Measurements from ENCODE around the gene NFE2L3.

The NFE2L3 gene

GRCh38 chr7:26135076-26135475 is 16.9 kb upstream of the NFE2L3 start:
- H3K4me3 ChIP-seq (ENCODE audit: low read depth, low read length): no peak overlapping the region
- no peak for DNase-seq (ENCODE audit: low read depth)
- no peak for TF ChIP-seq CTCF (IDR thresholded peaks at IDR 0.05; ENCODE audit: insufficient read depth, low read depth, low read length, missing control alignments)

GRCh38 chr7:26135551-26135950 is 16.4 kb upstream of the NFE2L3 start:
- H3K4me3 ChIP-seq (ENCODE audit: low read depth, low read length): no peak overlapping the region
- DNase-seq (ENCODE audit: low read depth): no peak
- no peak for TF ChIP-seq CTCF (IDR thresholded peaks at IDR 0.05; ENCODE audit: insufficient read depth, low read depth, low read length, missing control alignments)

GRCh38 chr7:26136831-26137230 is 15.2 kb upstream of the NFE2L3 start:
- no peak for DNase-seq (ENCODE audit: low read depth)
- H3K4me3 ChIP-seq (ENCODE audit: low read depth, low read length): no peak overlapping the region
- TF ChIP-seq CTCF (IDR thresholded peaks at IDR 0.05; ENCODE audit: insufficient read depth, low read depth, low read length, missing control alignments): no peak

GRCh38 chr7:26140380-26140779 is 11.6 kb upstream of the NFE2L3 start:
- DNase-seq (ENCODE audit: low read depth): no peak
- H3K4me3 ChIP-seq (ENCODE audit: low read depth, low read length): no peak overlapping the region
- no peak for TF ChIP-seq CTCF (IDR thresholded peaks at IDR 0.05; ENCODE audit: insufficient read depth, low read depth, low read length, missing control alignments)

- TF ChIP-seq CTCF (IDR thresholded peaks at IDR 0.05; ENCODE audit: insufficient read depth, low read depth, low read length, missing control alignments): no peak
- no peak for DNase-seq (ENCODE audit: low read depth)
- no peak overlapping the region for H3K4me3 ChIP-seq (ENCODE audit: low read depth, low read length)
Observed at GRCh38 chr7:26141077-26141476, 10.9 kb upstream of the NFE2L3 start.

- no peak overlapping the region for H3K4me3 ChIP-seq (ENCODE audit: low read depth, low read length)
- TF ChIP-seq CTCF (IDR thresholded peaks at IDR 0.05; ENCODE audit: insufficient read depth, low read depth, low read length, missing control alignments): no peak
- DNase-seq (ENCODE audit: low read depth): no peak
Observed at GRCh38 chr7:26143298-26144048, 8.5 kb upstream of the NFE2L3 start.

All from GM12865 (cell line).